Mucosa of descending colon (tissue), 3 donors: ENCODE data around the gene EVPLL. TPM values are rescaled to one million over a fixed set of nuclear protein-coding genes. Genes with fewer than 3 reads are reported as not detected.
A peak's percentile ranks its signal among the peaks of the same experiment; 100 is the strongest.

Source experiments
- ATAC-seq: fragments of 200-7000 bp; cut with Tn5 transposase; one replicate; pipeline ENCODE4 v1.9.1; 2020; ENCODE audit warnings: mild to moderate bottlenecking, moderate library complexity
- DNase-seq, 3 donors: peaks; one replicate each; pipeline ENCODE4 v3.0.0-alpha.2; 2020
- H3K36me3 ChIP-seq: fragments of 200-600 bp; one replicate; pipeline ENCODE4 v1.8.0; 2021; ENCODE audit warnings: low read depth, mild to moderate bottlenecking
- H3K4me1 ChIP-seq: fragments of 200-600 bp; one replicate; pipeline ENCODE4 v1.8.0; 2021; ENCODE audit warnings: low read depth, mild to moderate bottlenecking
- H3K4me3 ChIP-seq: fragments of 200-600 bp; one replicate; pipeline ENCODE4 v1.8.0; 2021; ENCODE audit warnings: mild to moderate bottlenecking
- H3K9me3 ChIP-seq: fragments of 200-600 bp; one replicate; pipeline ENCODE4 v1.8.0; 2021; ENCODE audit warnings: mild to moderate bottlenecking
- intact Hi-C, 2 donors: fragments of 100-400 bp; cut with DNase I in 1 of 2; cut with micrococcal nuclease in 1 of 2; formaldehyde crosslinking; loops; one replicate each; pipeline versions ENCODE4 v1.11.0 to v1.11.1; 2022; cut with DNase I, micrococcal nuclease
- total RNA-seq, 3 donors: library from RNA; stranded (reverse); fragmentation: NEBNext Ultra II Directional in 2 of 3; extraction: Animal tissue kit (Norgen Biotek cat#: 25700) in 2 of 3; gene quantifications; one replicate each; pipeline versions ENCODE4 v1.2.1 to v1.2.4, GENCODE V29; 2021 to 2023
- TF ChIP-seq, protein P1 (sequence below): fragments of 200-600 bp; IDR thresholded peaks from one replicate; pipeline ENCODE4 v1.8.0; 2022; ENCODE audit warnings: antibody characterized with exemption, mild to moderate bottlenecking
- donor health status: DM: no; HTN: no; CAD: no; lungs with moderate emphysema.
- donor health status: DM: no; HTN: no; CAD: no.
- donor health status: DM: no; HTN: yes; CAD: no.

The EVPLL gene
- total RNA-seq, 3 donors from 2014 or later = 0.13 to 0.23 TPM; not detected in 1

DNA sequence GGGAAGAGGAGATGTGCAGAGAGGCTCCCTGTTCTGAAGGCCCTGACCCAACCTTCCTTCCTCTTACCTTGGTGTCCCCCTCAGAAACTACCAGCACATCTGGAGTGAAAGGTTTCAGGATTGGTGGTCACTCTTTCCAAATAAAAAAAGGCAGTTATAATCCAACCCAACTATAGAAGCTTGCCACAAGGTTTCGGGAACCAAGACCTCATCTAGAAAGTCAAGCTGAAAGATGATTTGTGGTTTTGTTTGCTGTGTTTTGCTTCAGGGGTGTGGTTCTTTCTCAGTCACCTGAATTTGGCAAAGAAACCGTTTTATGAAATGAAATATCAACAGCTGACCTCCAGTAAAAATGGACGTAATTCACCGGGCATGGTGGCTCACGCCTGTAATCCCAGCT lies 33.6 kb upstream of the EVPLL start:
- DNase-seq (no peak), ATAC-seq (no peak)
- TF ChIP-seq, protein P1, sequence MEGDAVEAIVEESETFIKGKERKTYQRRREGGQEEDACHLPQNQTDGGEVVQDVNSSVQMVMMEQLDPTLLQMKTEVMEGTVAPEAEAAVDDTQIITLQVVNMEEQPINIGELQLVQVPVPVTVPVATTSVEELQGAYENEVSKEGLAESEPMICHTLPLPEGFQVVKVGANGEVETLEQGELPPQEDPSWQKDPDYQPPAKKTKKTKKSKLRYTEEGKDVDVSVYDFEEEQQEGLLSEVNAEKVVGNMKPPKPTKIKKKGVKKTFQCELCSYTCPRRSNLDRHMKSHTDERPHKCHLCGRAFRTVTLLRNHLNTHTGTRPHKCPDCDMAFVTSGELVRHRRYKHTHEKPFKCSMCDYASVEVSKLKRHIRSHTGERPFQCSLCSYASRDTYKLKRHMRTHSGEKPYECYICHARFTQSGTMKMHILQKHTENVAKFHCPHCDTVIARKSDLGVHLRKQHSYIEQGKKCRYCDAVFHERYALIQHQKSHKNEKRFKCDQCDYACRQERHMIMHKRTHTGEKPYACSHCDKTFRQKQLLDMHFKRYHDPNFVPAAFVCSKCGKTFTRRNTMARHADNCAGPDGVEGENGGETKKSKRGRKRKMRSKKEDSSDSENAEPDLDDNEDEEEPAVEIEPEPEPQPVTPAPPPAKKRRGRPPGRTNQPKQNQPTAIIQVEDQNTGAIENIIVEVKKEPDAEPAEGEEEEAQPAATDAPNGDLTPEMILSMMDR = no peak
- intact Hi-C loops = no loop called here
- Histone ChIP-seq H3K4me3 (no peak overlapping the region), H3K9me3 (no peaks in the 10 kb centered on the region), H3K4me1 (no peaks in the 10 kb centered on the region), H3K36me3 (no peaks in the 10 kb centered on the region)

DNA sequence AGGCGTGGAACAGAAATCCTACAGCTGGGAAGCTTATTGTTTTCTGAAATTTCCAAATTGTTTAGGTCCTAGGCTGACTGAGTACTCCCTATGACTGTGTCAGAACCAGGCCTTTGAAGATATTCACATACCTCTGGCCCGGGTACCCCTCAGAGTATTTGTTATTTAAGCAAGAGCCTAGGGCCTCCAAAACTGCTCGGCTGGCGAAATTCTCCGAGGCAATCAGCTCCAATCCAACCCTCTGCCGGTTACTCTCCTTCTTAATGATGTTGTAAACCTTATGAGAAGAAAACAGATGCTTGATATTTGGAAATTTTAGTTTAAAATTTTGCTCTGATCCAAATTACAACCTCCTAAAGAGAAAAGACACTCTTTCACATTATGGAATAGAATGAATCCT lies 24.0 kb upstream of the EVPLL start:
- TF ChIP-seq, protein P1 = no peak
- ATAC-seq = no peak
- intact Hi-C loops = no loop called here

GRCh38 chr17:18356624-18357023 lies 21.0 kb upstream of the EVPLL start:
- intact Hi-C loops = no loop called here
- Histone ChIP-seq H3K4me1 (peaks cover under 1% of the 10 kb centered on the region), H3K4me3 (no peak overlapping the region), H3K9me3 (no peaks in the 10 kb centered on the region), H3K36me3 (no peaks in the 10 kb centered on the region)
- TF ChIP-seq, protein P1 = no peak
- ATAC-seq = peak; percentile 27
- DNase-seq = peak in 1 of 3 donors; percentile 36

More for the DNA sequence above, 24.0 kb upstream of the EVPLL start:
- no peak for DNase-seq
- H3K36me3 ChIP-seq = no peaks in the 10 kb centered on the region
- no peaks in the 10 kb centered on the region for H3K4me1 ChIP-seq
- no peak overlapping the region for H3K4me3 ChIP-seq
- H3K9me3 ChIP-seq = no peaks in the 10 kb centered on the region

DNA sequence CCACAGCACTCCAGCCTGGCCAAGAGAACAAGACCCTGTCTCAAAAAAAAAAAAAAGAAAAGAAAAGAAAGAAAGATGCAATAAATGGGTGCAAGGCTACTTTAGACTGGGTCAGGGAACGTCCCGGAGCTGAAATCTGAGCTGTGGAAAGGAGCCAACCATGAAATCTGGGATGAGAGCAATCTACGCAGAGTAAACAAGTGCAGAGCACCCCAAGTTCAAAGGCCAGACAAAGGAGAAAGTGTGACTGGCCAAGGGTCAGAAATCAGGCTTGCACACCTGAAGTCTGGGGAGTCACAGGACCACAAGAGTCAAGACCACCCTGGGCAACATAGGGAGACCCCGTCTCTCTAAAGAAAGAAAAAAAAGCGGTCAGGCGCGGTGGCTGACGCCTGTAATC lies 17.1 kb upstream of the EVPLL start:
- Histone ChIP-seq H3K4me1 (peaks cover 7% of the 10 kb centered on the region), H3K4me3 (no peak overlapping the region), H3K36me3 (no peaks in the 10 kb centered on the region), H3K9me3 (no peaks in the 10 kb centered on the region)
- ATAC-seq = no peak
- no peak for DNase-seq
- intact Hi-C loops = no loop called here
- TF ChIP-seq, protein P1 = no peak

GRCh38 chr17:18361837-18362697 lies 15.5 kb upstream of the EVPLL start:
- intact Hi-C loops = no loop called here
- H3K4me1 ChIP-seq = peaks cover 7% of the 10 kb centered on the region
- ATAC-seq (no peak), DNase-seq (no peak)
- TF ChIP-seq, protein P1 = no peak
- H3K36me3 ChIP-seq = no peaks in the 10 kb centered on the region
- no peak overlapping the region for H3K4me3 ChIP-seq
- no peaks in the 10 kb centered on the region for H3K9me3 ChIP-seq
